Chondrocyte (in vitro differentiated cells): ENCODE data around the gene SPPL2B. TPM values are rescaled to one million over a fixed set of nuclear protein-coding genes. Genes with fewer than 3 reads are reported as not detected.

Experiments used
- DNase-seq: peaks from one replicate; pipeline ENCODE4 v3.0.0; 2021; ENCODE audit warnings: mixed read lengths, low spot score
- H3K27ac Mint-ChIP-seq: one replicate; pipeline ENCODE4 v1.8.0; 2021; ENCODE audit warnings: mild to moderate bottlenecking, moderate library complexity, mixed read lengths; ENCODE audit not compliant: unreplicated experiment
- H3K27me3 Mint-ChIP-seq: 2 replicates; pipeline ENCODE4 v1.8.0; 2021; ENCODE audit warnings: low read depth, mixed read lengths
- H3K36me3 Mint-ChIP-seq: 2 replicates; pipeline ENCODE4 v1.8.0; 2021; ENCODE audit warnings: low read depth, mixed read lengths
- H3K4me1 Mint-ChIP-seq: 2 replicates; pipeline ENCODE4 v1.8.0; 2021; ENCODE audit warnings: low read depth, mild to moderate bottlenecking, mixed read lengths
- H3K4me3 Mint-ChIP-seq: one replicate; pipeline ENCODE4 v1.8.0; 2021; ENCODE audit warnings: mild to moderate bottlenecking, moderate library complexity, mixed read lengths; ENCODE audit not compliant: unreplicated experiment
- H3K9me3 Mint-ChIP-seq: 2 replicates; pipeline ENCODE4 v1.8.0; 2021; ENCODE audit warnings: low read depth, mixed read lengths
- total RNA-seq: library from RNA; stranded (reverse); gene quantifications from 3 replicates; pipeline ENCODE4 v1.2.1, GENCODE V29; 2021
- TF ChIP-seq, protein P1 (sequence below): fragments of 200-600 bp; sonication (generic); IDR thresholded peaks from 2 replicates; pipeline ENCODE4 v1.5.0; 2021; ENCODE audit warnings: antibody characterized with exemption, mild to moderate bottlenecking, moderate library complexity

Gene SPPL2B
- total RNA-seq, 1 donor from 2014 or later: 48.9 TPM

GRCh38 chr19:2355168-2356035 is 26.9 kb downstream of the SPPL2B start:
- TF ChIP-seq, protein P1, sequence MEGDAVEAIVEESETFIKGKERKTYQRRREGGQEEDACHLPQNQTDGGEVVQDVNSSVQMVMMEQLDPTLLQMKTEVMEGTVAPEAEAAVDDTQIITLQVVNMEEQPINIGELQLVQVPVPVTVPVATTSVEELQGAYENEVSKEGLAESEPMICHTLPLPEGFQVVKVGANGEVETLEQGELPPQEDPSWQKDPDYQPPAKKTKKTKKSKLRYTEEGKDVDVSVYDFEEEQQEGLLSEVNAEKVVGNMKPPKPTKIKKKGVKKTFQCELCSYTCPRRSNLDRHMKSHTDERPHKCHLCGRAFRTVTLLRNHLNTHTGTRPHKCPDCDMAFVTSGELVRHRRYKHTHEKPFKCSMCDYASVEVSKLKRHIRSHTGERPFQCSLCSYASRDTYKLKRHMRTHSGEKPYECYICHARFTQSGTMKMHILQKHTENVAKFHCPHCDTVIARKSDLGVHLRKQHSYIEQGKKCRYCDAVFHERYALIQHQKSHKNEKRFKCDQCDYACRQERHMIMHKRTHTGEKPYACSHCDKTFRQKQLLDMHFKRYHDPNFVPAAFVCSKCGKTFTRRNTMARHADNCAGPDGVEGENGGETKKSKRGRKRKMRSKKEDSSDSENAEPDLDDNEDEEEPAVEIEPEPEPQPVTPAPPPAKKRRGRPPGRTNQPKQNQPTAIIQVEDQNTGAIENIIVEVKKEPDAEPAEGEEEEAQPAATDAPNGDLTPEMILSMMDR: no peak
- Mint-ChIP-seq H3K4me3 (no peak overlapping the region), H3K36me3 (peaks cover 1% of the 10 kb centered on the region), H3K27me3 (peaks cover 10% of the 10 kb centered on the region), H3K4me1 (no peaks in the 10 kb centered on the region), H3K27ac (no peak overlapping the region), H3K9me3 (no peaks in the 10 kb centered on the region)
- DNase-seq: no peak

GRCh38 chr19:2356036-2356646 is 27.7 kb downstream of the SPPL2B start:
- peaks cover 14% of the 10 kb centered on the region for H3K27me3 Mint-ChIP-seq
- no peaks in the 10 kb centered on the region for H3K4me1 Mint-ChIP-seq
- no peak overlapping the region for H3K27ac Mint-ChIP-seq
- H3K4me3 Mint-ChIP-seq: no peak overlapping the region
- H3K9me3 Mint-ChIP-seq: no peaks in the 10 kb centered on the region
- TF ChIP-seq, protein P1: no peak
- DNase-seq: no peak
- H3K36me3 Mint-ChIP-seq: peaks cover 1% of the 10 kb centered on the region

DNA sequence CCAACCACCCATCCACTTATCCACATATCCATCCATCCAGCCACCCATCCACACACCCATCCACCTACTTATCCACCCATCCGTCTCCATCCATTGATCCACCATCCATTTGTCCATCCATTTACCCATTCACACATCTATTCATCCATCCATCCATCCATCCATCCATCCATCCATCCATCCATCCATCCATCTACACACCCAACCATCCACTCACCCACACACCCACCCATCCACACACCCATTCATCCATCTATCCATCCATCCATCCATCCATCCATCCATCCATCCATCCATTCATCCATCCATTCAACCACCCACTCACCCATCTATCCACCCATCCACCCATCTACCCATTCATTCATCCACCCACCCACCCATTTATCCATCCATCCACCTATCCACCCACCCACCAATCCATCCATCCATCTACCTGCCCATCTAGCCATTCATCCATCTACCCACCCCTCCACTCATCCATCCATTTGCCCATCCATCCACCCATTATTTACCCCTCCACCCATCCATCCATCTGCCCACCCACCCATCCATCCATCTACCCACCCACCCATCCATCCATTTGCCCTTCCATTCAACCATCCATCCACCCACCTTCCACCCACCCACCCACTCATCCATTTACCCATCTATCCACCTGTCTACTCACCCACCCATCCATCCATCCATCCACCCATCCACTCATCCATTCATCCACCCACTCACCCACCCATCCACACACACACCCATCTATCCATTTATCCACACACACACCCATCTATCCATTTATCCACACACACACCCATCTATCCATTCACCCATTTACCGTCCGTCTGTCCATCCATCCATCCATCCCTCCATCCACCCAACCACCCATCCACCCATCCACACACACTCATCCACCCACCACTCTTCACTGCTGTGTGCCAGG is 29.1 kb downstream of the SPPL2B start:
- H3K27ac Mint-ChIP-seq: no peak overlapping the region
- peaks cover 14% of the 10 kb centered on the region for H3K27me3 Mint-ChIP-seq
- no peak overlapping the region for H3K4me3 Mint-ChIP-seq
- TF ChIP-seq, protein P1: no peak
- H3K9me3 Mint-ChIP-seq: no peaks in the 10 kb centered on the region
- no peaks in the 10 kb centered on the region for H3K4me1 Mint-ChIP-seq
- no peak for DNase-seq
- peaks cover 1% of the 10 kb centered on the region for H3K36me3 Mint-ChIP-seq

DNA sequence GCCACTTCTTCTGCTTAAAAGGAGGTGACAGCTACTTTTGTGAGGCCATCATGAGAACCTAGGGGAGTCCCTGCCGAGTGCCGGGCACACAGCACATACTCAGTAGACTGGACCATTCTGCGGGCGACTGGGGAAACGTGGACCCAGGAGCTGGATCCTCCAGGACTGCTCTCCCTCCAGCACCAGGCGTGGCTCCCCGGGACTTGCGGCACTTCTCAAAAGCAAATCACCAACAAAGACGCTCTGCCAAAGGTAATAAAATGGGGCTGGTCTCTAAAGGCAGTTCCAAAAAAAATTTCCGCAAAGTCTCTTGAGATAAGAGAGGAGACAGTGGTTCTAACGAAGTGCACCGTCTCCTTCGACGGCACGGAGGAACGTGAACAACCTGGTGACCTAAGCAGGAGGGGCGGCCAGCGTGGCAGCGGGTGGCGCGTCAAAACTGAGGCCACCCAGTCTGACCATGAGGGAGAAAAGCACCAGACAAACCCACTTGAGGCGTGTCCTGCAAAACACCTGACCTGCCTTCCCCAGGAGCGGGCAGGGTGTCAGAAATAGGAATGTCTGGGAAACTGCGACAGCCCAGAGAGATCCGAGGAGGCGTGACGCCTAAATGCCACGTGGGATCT is 30.2 kb downstream of the SPPL2B start:
- H3K36me3 Mint-ChIP-seq: peaks cover 1% of the 10 kb centered on the region
- TF ChIP-seq, protein P1: no peak
- H3K27ac Mint-ChIP-seq: no peak overlapping the region
- no peak overlapping the region for H3K4me3 Mint-ChIP-seq
- peaks cover 14% of the 10 kb centered on the region for H3K27me3 Mint-ChIP-seq
- H3K4me1 Mint-ChIP-seq: no peaks in the 10 kb centered on the region
- no peaks in the 10 kb centered on the region for H3K9me3 Mint-ChIP-seq
- no peak for DNase-seq
